22Rv1 (cell line): ENCODE data around the gene UNC13B.

Experiments
- CTCF ChIP-seq: fragments of 450-650 bp; IDR thresholded peaks from 2 replicates; pipeline ENCODE4 v1.5.1; 2017; ENCODE audit warnings: mild to moderate bottlenecking
- ZFX ChIP-seq: fragments of 450-650 bp; IDR thresholded peaks from 2 replicates; pipeline ENCODE4 v1.6.1; 2017; ENCODE audit warnings: antibody characterized with exemption, borderline replicate concordance

GRCh38 chr9:35350827-35351549, 189.2 kb downstream of the UNC13B start:
- TF ChIP-seq CTCF (no peak), ZFX (no peak)
